GM12878 (cell line): ENCODE measurements around the gene CHEK1. TPM values are rescaled to one million over a fixed set of nuclear protein-coding genes. Genes with fewer than 3 reads are reported as not detected.

Experiments
- ATAC-seq: fragments of 200-7000 bp; cut with Tn5 transposase; 3 replicates; pipeline ENCODE4 v1.9.1; 2020; ENCODE audit warnings: mild to moderate bottlenecking, moderate library complexity
- BruUV-seq: library from RNA; stranded (reverse); fragments of 400-500 nt; replicated peaks from 2 replicates; lab custom pipeline; 2021; lab: Mats Ljungman, UMichigan
- CTCF ChIA-PET: fragments of 300-600 bp; sonication (Branson Sonifier 250); formaldehyde crosslinking; extraction: SDS; loops from one replicate; lab custom pipeline; 2021; ENCODE audit warnings: inconsistent platforms; lab: Yijun Ruan, JAX
- POLR2A ChIA-PET: fragments of 350-600 bp; formaldehyde crosslinking; extraction: SDS; loops from one replicate; lab custom pipeline; 2021; ENCODE audit warnings: inconsistent platforms; lab: Charles Lee
- RAD21 ChIA-PET: fragments of 300-600 bp; sonication (Branson Sonifier 250); formaldehyde crosslinking; loops from one replicate; lab custom pipeline; 2023; ENCODE audit warnings: antibody characterized with exemption; ENCODE audit not compliant: unreplicated experiment; lab: Charles Lee
- SMC1A ChIA-PET: fragments of 300-600 bp; sonication (Branson Sonifier 250); formaldehyde crosslinking; loops from one replicate; lab custom pipeline; 2023; ENCODE audit not compliant: unreplicated experiment, uncharacterized antibody; lab: Charles Lee
- DNase-seq: peaks from one replicate; pipeline ENCODE4 v3.0.0-alpha.2; 2011; ENCODE audit warnings: low read depth, low spot score
- FAIRE-seq: peaks from 3 replicates; lab custom pipeline; 2011; peaks lifted over from hg19 to GRCh38; lab: Jason Lieb, UNC
- H2AFZ ChIP-seq: 2 replicates; pipeline ENCODE4 v1.6.0; 2011; ENCODE audit warnings: low read depth, low read length, control low read depth; ENCODE audit not compliant: control insufficient read depth
- H3K27ac ChIP-seq: 2 replicates; pipeline ENCODE4 v1.5.1; 2011; ENCODE audit warnings: control low read depth; ENCODE audit not compliant: control insufficient read depth, insufficient read depth
- H3K27me3 ChIP-seq, 2 experiments: replicated peaks in 1 of 2; 2 replicates each; pipeline versions ENCODE4 v1.6.0 to v1.6.1; 2011; ENCODE audit warnings: low read length in 1 of 2; ENCODE audit not compliant: control insufficient read depth in 2 of 2, insufficient read depth in 2 of 2
- H3K36me3 ChIP-seq, 2 experiments: 2 replicates each; pipeline ENCODE4 v1.5.1; 2011; ENCODE audit warnings: low read length in 1 of 2; ENCODE audit not compliant: control insufficient read depth in 2 of 2, insufficient read depth in 2 of 2
- H3K4me1 ChIP-seq: 2 replicates; pipeline ENCODE4 v1.6.1; 2011; ENCODE audit warnings: mild to moderate bottlenecking, low read length, moderate library complexity, mixed read lengths; ENCODE audit not compliant: control insufficient read depth, insufficient read depth
- H3K4me2 ChIP-seq: 2 replicates; pipeline ENCODE4 v1.6.0; 2011; ENCODE audit warnings: control low read depth; ENCODE audit not compliant: control insufficient read depth, insufficient read depth
- H3K4me3 ChIP-seq: fragments of 200-600 bp; sonication (generic); 2 replicates; pipeline ENCODE4 v1.5.1; 2016
- H3K79me2 ChIP-seq: 2 replicates; pipeline ENCODE4 v1.6.0; 2011; ENCODE audit warnings: low read length; ENCODE audit not compliant: control insufficient read depth, insufficient read depth
- H3K9ac ChIP-seq: 2 replicates; pipeline ENCODE4 v1.8.0; 2011; ENCODE audit warnings: low read length, control low read depth, mixed read lengths; ENCODE audit not compliant: control insufficient read depth, insufficient read depth
- H3K9me3 ChIP-seq: replicated peaks from 3 replicates; pipeline ENCODE4 v1.5.1; 2011; ENCODE audit warnings: mild to moderate bottlenecking, low read length; ENCODE audit not compliant: control insufficient read depth, insufficient read depth
- H4K20me1 ChIP-seq: 2 replicates; pipeline ENCODE4 v1.6.0; 2011; ENCODE audit not compliant: control insufficient read depth, insufficient read depth
- ATF7 ChIP-seq: fragments of 450-650 bp; IDR thresholded peaks from 2 replicates; pipeline ENCODE4 v1.6.1; 2016; ENCODE audit warnings: low read depth, mild to moderate bottlenecking
- HDAC2 ChIP-seq: fragments of 200-600 bp; sonication (generic); IDR thresholded peaks from 2 replicates; pipeline ENCODE4 v1.6.1; 2017
- NR2C2 ChIP-seq: IDR thresholded peaks from 2 replicates; pipeline ENCODE4 v1.6.1; 2011; ENCODE audit warnings: borderline replicate concordance, low read depth; ENCODE audit not compliant: control insufficient read depth, insufficient read length
- POU2F2 ChIP-seq: IDR thresholded peaks from 3 replicates; pipeline ENCODE4 v1.6.1; 2011; ENCODE audit warnings: low read depth, mild to moderate bottlenecking, low read length, borderline replicate concordance
- RAD51 ChIP-seq: fragments of 450-650 bp; IDR thresholded peaks from 2 replicates; pipeline ENCODE4 v1.6.1; 2016; ENCODE audit warnings: moderate library complexity, mild to moderate bottlenecking, inconsistent platforms
- SRF ChIP-seq, 2 experiments: IDR thresholded peaks; 2 replicates each; pipeline ENCODE4 v1.6.1; 2011; ENCODE audit warnings: low read depth in 2 of 2, low read length in 2 of 2, mild to moderate bottlenecking in 1 of 2, moderate library complexity in 1 of 2
- WGBS: methylation state at CpG from one replicate; pipeline ENCODE4 v1.1.6; 2016; ENCODE audit warnings: low lambda C conversion rate; ENCODE audit not compliant: insufficient replicate concordance, insufficient coverage; ENCODE audit errors: missing lambda C conversion rate; 5-methylcytosine and 5-hydroxymethylcytosine counted together
- in situ Hi-C: fragments of 300-500 bp; cut with MboI; formaldehyde crosslinking; loops from 9 replicates; pipeline ENCODE4 v1.14.3; 2018; ENCODE audit warnings: mixed read lengths
- intact Hi-C: fragments of 100-400 bp; cut with micrococcal nuclease; formaldehyde crosslinking; loops from one replicate; pipeline ENCODE4 v1.14.2; 2022; ENCODE audit not compliant: unreplicated experiment
- polyA plus RNA-seq, 11 experiments: library from polyadenylated mRNA; depleted of rRNA in 4 of 11; unstranded in 6 of 11; stranded (reverse) in 5 of 11; fragments of >200 nt; fragmentation: Nextera tagmentation in 4 of 11; fragmentation: Illumina TruSeq in 1 of 11; extraction: Ambion mirVana in 4 of 11; extraction: Trizol in 1 of 11; gene quantifications; 1 replicate in 1 of 11; 2 replicates in 10 of 11; pipeline versions ENCODE4 v1.2.1 to v1.2.3, GENCODE V29; 2011 to 2016; ENCODE audit warnings: inconsistent platforms in 2 of 11, missing spikeins in 2 of 11, low read depth in 1 of 11
- total RNA-seq, 4 experiments: library from RNA; depleted of rRNA in 3 of 4; stranded (reverse); fragments of >200 nt in 3 of 4; fragmentation: Illumina TruSeq in 1 of 4; extraction: Trizol in 1 of 4; gene quantifications; 2 replicates each; pipeline versions ENCODE4 v1.2.1 to v1.2.3, GENCODE V29; 2013 to 2021
- TF ChIP-seq, protein P1 (sequence below): fragments of 450-650 bp; IDR thresholded peaks from 2 replicates; pipeline ENCODE4 v1.6.1; 2017; ENCODE audit warnings: mild to moderate bottlenecking, moderate library complexity
- TF ChIP-seq, protein P2 (sequence below): IDR thresholded peaks from 2 replicates; pipeline ENCODE4 v1.6.1; 2012; ENCODE audit warnings: low read length, inconsistent platforms
- TF ChIP-seq, protein P3 (sequence below): fragments of 450-650 bp; IDR thresholded peaks from 2 replicates; pipeline ENCODE4 v1.6.1; 2014; ENCODE audit warnings: mild to moderate bottlenecking

Gene CHEK1
- total and polyA plus RNA-seq, 10 of the 15 experiments (the other 5 are each of a cell fraction or from before 2014, with no cell fraction given) = 42.1 to 72.9 (median 65.6) TPM

DNA sequence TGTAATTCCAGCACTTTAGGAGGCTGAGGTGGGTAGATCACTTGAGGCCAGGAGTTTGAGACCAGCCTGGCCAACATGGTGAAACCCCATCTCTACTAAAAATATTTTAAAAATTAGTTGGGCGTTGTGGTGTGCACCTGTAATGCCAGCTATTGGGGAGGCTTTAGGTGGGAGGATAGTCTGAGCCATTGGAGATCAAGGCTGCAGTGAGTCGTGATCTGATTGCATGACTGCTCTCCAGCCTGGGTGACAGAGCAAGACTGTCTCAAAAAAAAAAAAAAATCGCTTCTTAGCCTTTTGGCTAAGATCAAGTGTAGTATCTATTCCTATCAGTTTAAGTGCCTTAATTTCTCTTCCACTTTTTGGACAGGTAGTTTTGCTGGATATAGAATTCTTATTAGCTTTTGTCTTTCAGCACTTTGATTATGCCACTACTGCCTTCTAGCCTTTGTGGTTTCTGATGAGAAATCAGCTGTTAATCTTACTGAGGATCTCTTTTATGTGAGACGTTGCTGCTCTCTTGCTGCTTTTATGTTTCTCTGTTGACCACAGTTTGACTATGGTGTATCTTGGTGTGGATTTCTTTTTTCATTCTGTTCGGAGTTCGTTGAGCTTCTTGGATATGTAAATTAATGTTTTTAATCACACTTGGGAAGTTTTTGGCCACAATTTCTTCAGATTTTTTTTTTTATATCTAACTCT, 24.7 kb downstream of the CHEK1 start:
- CTCF ChIA-PET = interaction anchor here (0.8 to 1.1 kb wide), 4 partner anchors 28 to 440 kb away, joined by 3 to 5 read pairs (median 4); no protein-coding TSS in a partner anchor
- POLR2A ChIA-PET = no interaction called here
- SMC1A ChIA-PET = no interaction called here
- Histone ChIP-seq H2AFZ (no peak overlapping the region), H3K36me3 (peaks cover 4 to 9% of the 10 kb centered on the region in 2 experiments; a peak in 3 of 4 replicates), H3K4me2 (no peak overlapping the region), H4K20me1 (no peaks in the 10 kb centered on the region), H3K27me3 (no peaks in the 10 kb centered on the region), H3K79me2 (no peaks in the 10 kb centered on the region), H3K9ac (no peak overlapping the region), H3K27ac (no peak overlapping the region), H3K9me3 (no peaks in the 10 kb centered on the region), H3K4me3 (no peak overlapping the region), H3K4me1 (no peaks in the 10 kb centered on the region)
- in situ Hi-C loops (no loop called here), intact Hi-C loops (no loop called here)
- FAIRE-seq (no peak), DNase-seq (no peak), ATAC-seq (no peak)
- BruUV-seq = no TSS peak
- RAD21 ChIA-PET = no interaction called here
- 82% methylated on average over 6 of the region's 6 CpGs for WGBS
- TF ChIP-seq ATF7 (no peak), NR2C2 (no peak), SRF (IDR thresholded peaks at IDR 0.05; ENCODE audit: low read depth in 2 of 2, low read length in 2 of 2) (no peak), POU2F2 (no peak), HDAC2 (no peak), RAD51 (no peak)
- TF ChIP-seq, protein P1, sequence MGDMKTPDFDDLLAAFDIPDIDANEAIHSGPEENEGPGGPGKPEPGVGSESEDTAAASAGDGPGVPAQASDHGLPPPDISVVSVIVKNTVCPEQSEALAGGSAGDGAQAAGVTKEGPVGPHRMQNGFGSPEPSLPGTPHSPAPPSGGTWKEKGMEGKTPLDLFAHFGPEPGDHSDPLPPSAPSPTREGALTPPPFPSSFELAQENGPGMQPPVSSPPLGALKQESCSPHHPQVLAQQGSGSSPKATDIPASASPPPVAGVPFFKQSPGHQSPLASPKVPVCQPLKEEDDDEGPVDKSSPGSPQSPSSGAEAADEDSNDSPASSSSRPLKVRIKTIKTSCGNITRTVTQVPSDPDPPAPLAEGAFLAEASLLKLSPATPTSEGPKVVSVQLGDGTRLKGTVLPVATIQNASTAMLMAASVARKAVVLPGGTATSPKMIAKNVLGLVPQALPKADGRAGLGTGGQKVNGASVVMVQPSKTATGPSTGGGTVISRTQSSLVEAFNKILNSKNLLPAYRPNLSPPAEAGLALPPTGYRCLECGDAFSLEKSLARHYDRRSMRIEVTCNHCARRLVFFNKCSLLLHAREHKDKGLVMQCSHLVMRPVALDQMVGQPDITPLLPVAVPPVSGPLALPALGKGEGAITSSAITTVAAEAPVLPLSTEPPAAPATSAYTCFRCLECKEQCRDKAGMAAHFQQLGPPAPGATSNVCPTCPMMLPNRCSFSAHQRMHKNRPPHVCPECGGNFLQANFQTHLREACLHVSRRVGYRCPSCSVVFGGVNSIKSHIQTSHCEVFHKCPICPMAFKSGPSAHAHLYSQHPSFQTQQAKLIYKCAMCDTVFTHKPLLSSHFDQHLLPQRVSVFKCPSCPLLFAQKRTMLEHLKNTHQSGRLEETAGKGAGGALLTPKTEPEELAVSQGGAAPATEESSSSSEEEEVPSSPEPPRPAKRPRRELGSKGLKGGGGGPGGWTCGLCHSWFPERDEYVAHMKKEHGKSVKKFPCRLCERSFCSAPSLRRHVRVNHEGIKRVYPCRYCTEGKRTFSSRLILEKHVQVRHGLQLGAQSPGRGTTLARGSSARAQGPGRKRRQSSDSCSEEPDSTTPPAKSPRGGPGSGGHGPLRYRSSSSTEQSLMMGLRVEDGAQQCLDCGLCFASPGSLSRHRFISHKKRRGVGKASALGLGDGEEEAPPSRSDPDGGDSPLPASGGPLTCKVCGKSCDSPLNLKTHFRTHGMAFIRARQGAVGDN = no peak
- TF ChIP-seq, protein P2, sequence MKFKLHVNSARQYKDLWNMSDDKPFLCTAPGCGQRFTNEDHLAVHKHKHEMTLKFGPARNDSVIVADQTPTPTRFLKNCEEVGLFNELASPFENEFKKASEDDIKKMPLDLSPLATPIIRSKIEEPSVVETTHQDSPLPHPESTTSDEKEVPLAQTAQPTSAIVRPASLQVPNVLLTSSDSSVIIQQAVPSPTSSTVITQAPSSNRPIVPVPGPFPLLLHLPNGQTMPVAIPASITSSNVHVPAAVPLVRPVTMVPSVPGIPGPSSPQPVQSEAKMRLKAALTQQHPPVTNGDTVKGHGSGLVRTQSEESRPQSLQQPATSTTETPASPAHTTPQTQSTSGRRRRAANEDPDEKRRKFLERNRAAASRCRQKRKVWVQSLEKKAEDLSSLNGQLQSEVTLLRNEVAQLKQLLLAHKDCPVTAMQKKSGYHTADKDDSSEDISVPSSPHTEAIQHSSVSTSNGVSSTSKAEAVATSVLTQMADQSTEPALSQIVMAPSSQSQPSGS = no peak
- TF ChIP-seq, protein P3, sequence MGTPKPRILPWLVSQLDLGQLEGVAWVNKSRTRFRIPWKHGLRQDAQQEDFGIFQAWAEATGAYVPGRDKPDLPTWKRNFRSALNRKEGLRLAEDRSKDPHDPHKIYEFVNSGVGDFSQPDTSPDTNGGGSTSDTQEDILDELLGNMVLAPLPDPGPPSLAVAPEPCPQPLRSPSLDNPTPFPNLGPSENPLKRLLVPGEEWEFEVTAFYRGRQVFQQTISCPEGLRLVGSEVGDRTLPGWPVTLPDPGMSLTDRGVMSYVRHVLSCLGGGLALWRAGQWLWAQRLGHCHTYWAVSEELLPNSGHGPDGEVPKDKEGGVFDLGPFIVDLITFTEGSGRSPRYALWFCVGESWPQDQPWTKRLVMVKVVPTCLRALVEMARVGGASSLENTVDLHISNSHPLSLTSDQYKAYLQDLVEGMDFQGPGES = no peak
